ENCODE measurements around the gene ZNF587B.
"Not testable (repeated sequence)": the region's sequence is repeated elsewhere in the genome, so short reads cannot be mapped to it uniquely, and the experiment has no call there.

The ZNF587B gene

GRCh38 chr19:57872450-57872849, 42.4 kb downstream of the ZNF587B start:
- peak; percentile 20 for DNase-seq (ENCODE audit: low read depth)

DNA sequence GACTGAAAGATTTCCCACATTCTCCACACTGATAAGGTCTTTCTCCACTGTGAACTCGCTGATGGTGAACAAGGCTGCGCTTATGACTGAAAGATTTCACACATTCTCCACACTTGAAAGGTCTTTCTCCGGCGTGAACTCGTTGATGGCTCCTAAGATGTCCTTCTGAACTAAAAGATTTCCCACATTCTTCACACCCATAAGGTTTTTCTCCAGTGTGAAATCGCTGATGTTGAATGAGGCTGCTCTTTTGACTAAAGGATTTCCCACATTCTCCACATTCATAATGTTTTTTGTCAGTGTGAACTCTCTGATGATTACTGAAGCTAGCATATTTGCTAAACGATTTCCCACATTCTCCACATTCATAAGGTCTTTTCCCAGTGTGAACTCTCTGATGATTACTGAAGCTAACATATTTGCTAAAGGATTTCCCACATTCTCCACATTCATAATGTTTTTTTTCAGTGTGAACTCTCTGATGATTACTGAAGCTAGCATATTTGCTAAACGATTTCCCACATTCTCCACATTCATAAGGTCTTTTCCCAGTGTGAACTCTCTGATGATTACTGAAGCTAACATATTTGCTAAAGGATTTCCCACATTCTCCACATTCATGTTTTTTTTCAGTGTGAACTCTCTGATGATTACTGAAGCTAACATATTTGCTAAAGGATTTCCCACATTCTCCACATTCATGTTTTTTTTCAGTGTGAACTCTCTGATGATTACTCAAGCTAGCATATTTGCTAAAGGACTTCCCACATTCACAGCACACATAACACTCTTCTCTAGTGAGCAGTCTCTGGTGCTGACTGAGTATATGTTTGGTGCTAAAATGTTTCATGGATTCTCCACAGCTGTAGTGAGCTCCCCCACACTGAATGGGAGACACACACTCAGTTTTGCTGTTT, 44.0 kb downstream of the ZNF587B start:
- DNase-seq (ENCODE audit: low read depth), result not testable (repeated sequence)

GRCh38 chr19:57886046-57886445, 55.9 kb downstream of the ZNF587B start:
- DNase-seq (ENCODE audit: low read depth), result no peak

DNA sequence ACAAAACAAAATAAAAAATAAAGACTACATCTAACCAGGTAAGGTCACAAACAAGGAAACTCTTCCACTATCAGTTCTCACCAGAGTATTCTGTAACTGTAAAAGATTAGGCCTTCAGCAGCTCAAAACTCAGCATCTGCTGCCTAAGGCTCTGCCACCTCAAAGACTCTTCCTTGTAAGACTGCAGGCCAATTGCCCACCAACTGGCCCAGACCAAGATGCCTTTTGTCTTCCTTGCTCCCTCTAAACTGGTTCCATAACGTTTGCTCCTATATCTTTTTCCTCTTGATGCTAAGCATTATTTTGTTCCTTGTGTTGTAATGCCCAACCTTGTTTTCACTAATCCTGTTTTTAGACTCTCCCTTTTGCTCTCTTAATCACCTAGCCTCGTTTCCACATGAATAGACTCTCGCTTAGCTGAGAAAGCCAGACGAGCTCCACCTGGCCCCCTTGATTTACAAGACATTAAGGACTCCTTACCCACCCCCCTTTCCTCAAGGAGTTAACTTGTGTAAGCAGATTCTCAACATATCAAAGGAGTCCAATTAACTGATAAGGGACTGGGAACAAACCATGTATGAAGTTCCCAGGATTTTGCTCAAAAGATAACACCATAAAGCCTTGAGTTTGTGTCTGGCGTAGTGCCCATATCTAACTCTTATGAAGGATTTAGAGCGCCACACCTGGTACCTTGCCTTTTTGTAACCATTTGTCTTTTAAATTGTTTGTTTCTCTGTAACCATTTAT, 57.3 kb downstream of the ZNF587B start:
- no peak for DNase-seq (ENCODE audit: low read depth)

GRCh38 chr19:57888107-57888559, 58.0 kb downstream of the ZNF587B start:
- DNase-seq (ENCODE audit: low read depth), result no peak

DNA sequence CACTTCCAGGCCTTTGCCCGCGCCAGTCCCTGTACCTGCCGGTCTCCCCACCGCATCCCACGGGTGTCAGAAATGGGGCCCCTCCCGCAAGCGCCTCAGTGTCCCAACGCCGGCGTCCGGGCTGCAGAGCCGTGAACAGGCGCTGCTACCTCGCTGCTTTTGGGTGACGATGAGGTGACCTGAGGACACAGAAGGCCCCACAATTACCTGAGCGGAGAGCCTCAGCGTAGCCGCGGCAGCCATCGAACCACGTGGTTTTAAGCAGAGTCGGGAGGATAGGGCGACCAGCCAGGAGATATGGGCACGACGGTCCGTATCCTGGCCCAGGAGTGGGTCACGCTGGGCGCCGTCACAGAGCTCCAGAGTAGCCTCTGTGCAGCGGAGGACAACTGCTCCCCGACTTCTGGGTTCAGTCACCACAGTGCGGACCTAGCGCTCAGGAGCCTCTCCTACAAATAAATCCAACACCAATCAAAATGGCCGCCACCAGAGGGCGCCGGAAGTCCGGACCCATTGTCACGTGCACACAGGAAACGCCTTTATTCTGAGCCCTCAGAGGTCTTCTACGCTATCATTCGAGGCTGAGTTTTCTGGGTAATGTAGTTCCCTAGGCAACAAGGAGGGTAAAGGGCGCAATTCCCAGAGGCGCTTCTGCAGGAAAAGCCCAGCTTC, 58.6 kb downstream of the ZNF587B start, which contains the start of gene ZNF814:
TSS of gene ZNF814 (minus strand) at position 478 of the 672 bp plus-strand sequence. CDS start at position 243, 235 bp downstream.
- peak; percentile 58 for DNase-seq (ENCODE audit: low read depth)

GRCh38 chr19:57890706-57891105, 60.6 kb downstream of the ZNF587B start:
- peak; percentile 73 for DNase-seq (ENCODE audit: low read depth)

Measured in EH (cell line).